ENCODE results near the gene M1AP.

DNA sequence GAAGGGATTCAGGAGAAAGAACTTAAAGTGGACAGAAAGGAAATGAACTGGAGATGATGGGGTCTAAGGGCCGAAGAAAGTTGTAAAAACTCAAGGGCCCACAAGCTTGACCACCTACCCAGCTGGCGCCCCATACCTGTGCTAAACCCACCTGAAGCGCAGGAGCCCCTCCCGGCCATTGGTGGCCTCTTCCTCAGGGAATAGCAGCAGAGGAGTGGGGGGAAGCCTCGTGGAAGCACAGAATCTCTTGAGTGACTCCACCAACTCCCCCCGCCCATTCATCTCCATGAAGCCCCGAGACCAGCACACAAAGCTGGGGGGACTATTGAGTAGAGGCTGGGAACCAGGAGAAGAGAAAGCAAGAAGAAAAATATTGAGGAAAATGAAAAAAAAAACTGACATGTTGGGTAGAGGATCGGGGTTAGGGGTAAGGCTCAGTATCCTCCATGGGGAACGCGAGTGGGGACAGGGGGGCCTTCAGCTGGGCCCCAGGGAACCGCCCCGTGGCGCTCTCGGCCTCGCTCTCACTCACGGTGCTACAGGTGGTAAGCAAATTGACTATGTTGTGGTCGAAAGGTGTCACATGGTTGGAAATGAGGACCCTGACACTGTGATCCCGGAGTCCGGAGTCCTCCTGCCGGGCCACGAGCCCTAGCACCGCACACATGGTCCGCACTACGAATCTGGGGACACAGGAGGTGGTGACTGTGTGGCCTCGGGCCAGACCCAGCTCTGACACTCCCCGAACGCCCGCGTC is 119.4 kb downstream of the M1AP start:
- TF ChIP-seq, protein P1, sequence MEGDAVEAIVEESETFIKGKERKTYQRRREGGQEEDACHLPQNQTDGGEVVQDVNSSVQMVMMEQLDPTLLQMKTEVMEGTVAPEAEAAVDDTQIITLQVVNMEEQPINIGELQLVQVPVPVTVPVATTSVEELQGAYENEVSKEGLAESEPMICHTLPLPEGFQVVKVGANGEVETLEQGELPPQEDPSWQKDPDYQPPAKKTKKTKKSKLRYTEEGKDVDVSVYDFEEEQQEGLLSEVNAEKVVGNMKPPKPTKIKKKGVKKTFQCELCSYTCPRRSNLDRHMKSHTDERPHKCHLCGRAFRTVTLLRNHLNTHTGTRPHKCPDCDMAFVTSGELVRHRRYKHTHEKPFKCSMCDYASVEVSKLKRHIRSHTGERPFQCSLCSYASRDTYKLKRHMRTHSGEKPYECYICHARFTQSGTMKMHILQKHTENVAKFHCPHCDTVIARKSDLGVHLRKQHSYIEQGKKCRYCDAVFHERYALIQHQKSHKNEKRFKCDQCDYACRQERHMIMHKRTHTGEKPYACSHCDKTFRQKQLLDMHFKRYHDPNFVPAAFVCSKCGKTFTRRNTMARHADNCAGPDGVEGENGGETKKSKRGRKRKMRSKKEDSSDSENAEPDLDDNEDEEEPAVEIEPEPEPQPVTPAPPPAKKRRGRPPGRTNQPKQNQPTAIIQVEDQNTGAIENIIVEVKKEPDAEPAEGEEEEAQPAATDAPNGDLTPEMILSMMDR (conservative IDR thresholded peaks at IDR 0.05; ENCODE audit: low read depth, low read length): no peak
- no peak for TF ChIP-seq POLR2A (IDR thresholded peaks at IDR 0.05; ENCODE audit: low read depth, low read length)
